Brain microvascular endothelial cell (primary cell): ENCODE data around the gene FBRSL1.

ENCODE experiments used
- DNase-seq: peaks from one replicate; pipeline ENCODE4 v3.0.0-alpha.2; 2020
- H3K27ac ChIP-seq: fragments of 250-450 bp; sonication (Bioruptor Pico); 2 replicates; pipeline ENCODE4 v1.5.1; 2020; ENCODE audit warnings: mild to moderate bottlenecking, moderate library complexity
- H3K27me3 ChIP-seq: fragments of 250-450 bp; sonication (Bioruptor Pico); replicated peaks from 2 replicates; pipeline ENCODE4 v1.5.1; 2020; ENCODE audit warnings: mild to moderate bottlenecking
- H3K36me3 ChIP-seq: fragments of 250-450 bp; sonication (Bioruptor Pico); replicated peaks from 2 replicates; pipeline ENCODE4 v1.5.1; 2020; ENCODE audit warnings: mild to moderate bottlenecking
- H3K4me3 ChIP-seq: 2 replicates; pipeline ENCODE4 v1.5.1; 2011; ENCODE audit warnings: low read depth, mild to moderate bottlenecking, control low read depth, low read length, moderate library complexity
- in situ Hi-C: cut with HindIII; loops from 2 replicates; pipeline ENCODE4 v1.10.0; 2017; ENCODE audit warnings: low sequenced_read_pairs, low pct_ligation_motif_present
- TF ChIP-seq, protein P1 (sequence below): IDR thresholded peaks from 2 replicates; pipeline ENCODE4 v1.5.1; 2011; ENCODE audit warnings: low read depth, mild to moderate bottlenecking, moderate library complexity, low read length, control low read depth, inconsistent platforms; ENCODE audit errors: missing control alignments

Gene FBRSL1

DNA sequence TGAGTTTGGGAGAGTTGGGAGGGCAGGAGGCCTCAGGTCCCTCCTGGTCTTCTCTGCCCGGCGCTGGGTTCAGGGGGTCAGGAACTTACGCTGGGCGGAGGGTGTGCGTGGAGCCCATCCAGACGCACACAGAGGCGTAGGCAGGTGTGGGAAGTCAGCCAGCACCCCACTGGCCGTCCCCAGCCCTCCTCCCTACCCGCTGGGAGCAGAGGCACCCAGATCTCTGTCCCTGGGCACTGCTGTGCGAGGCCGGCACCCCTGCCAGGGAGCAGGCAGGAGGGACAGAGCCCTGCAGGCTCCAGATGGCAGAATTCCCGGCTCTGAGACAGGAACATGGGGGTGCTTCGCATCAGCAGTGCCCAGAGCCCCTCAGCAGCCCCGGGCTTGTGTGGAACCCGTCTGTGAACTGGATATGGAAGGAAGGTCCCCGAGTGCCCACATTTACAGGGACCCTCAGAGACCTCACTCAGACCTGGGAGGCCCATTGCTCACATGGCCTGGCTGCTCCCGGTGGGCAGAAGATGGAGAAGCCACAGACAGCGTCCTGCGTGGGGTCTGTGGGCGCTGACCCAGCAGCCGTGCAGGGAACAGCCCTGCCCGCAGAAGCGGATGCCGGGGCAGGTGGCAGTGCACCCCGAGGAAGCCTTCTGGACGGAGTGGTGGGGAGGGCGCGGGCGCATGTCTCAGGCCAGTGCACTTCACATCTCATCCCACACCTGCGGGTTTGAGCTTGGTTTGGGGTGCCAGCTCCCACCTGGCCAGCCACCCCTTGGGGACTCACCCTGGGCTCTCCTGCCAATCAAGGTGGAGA, 61.1 kb downstream of the FBRSL1 start:
- in situ Hi-C loops, result no loop called here
- H3K27me3 ChIP-seq, result no peaks in the 10 kb centered on the region
- H3K36me3 ChIP-seq, result no peaks in the 10 kb centered on the region
- no peak for DNase-seq
- TF ChIP-seq, protein P1, sequence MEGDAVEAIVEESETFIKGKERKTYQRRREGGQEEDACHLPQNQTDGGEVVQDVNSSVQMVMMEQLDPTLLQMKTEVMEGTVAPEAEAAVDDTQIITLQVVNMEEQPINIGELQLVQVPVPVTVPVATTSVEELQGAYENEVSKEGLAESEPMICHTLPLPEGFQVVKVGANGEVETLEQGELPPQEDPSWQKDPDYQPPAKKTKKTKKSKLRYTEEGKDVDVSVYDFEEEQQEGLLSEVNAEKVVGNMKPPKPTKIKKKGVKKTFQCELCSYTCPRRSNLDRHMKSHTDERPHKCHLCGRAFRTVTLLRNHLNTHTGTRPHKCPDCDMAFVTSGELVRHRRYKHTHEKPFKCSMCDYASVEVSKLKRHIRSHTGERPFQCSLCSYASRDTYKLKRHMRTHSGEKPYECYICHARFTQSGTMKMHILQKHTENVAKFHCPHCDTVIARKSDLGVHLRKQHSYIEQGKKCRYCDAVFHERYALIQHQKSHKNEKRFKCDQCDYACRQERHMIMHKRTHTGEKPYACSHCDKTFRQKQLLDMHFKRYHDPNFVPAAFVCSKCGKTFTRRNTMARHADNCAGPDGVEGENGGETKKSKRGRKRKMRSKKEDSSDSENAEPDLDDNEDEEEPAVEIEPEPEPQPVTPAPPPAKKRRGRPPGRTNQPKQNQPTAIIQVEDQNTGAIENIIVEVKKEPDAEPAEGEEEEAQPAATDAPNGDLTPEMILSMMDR, result no peak
- H3K4me3 ChIP-seq, result no peak overlapping the region
- H3K27ac ChIP-seq, result no peak overlapping the region

DNA sequence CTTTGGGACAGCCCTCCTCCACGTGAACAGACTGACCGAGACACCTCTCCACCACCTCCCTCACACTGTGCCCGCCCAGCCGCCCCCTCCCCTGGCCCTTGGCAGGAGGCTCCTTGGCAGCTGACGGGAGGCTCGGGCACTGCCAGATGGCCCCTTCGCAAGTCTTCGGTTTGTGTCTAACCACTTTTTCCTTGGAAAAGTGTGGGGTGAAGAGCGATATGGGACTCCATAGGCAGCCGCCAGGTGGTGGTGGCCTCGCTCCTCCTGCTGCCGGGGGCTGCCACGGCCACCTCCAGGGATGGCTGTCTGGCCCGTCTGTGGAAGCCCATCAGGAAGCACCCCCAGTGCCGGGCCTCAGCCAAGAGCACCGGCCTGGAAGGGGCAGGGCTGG, 61.7 kb downstream of the FBRSL1 start:
- TF ChIP-seq, protein P1, result no peak
- H3K27ac ChIP-seq, result no peak overlapping the region
- H3K27me3 ChIP-seq, result no peaks in the 10 kb centered on the region
- H3K36me3 ChIP-seq, result no peaks in the 10 kb centered on the region
- no peak overlapping the region for H3K4me3 ChIP-seq
- in situ Hi-C loops, result no loop called here
- no peak for DNase-seq

DNA sequence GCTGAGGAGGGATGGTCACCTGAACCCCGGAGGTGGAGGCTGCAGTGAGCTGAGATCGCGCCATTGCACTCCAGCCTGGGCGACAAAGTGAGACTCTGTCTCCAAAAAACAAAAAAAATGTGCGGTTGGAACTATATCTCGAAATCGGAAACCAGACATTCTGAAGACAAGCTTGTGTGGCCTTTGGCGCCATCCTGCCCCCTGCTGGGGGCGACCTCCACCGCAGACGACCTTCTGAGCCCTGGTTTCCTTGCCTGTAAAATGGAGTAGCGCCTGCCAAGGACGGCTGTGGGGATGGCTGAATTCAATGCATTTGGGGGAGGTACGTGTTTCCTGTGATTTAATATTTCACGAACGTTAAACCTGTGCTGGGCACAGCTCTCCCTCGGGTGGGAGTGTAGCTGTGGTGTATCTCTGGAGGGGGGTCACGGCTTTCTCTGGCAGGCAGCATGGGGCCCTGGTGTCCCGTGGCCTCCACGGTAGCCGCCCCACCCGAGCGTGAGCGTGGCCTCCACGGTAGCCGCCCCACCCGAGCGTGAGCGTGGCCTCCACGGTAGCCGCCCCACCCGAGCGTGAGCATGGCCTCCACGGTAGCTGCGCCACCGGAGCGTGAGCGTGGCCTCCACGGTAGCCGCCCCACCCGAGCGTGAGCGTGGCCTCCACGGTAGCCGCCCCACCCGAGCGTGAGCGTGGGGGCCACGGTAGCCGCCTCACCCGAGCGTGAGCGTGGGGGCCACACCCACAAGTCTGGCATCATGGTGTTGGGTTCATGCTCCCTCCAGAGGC, 65.1 kb downstream of the FBRSL1 start:
- Histone ChIP-seq H3K36me3 (no peaks in the 10 kb centered on the region), H3K27ac (no peak overlapping the region), H3K27me3 (no peaks in the 10 kb centered on the region), H3K4me3 (no peak overlapping the region)
- in situ Hi-C loops, result no loop called here
- no peak for DNase-seq
- TF ChIP-seq, protein P1, result peak; percentile 43

DNA sequence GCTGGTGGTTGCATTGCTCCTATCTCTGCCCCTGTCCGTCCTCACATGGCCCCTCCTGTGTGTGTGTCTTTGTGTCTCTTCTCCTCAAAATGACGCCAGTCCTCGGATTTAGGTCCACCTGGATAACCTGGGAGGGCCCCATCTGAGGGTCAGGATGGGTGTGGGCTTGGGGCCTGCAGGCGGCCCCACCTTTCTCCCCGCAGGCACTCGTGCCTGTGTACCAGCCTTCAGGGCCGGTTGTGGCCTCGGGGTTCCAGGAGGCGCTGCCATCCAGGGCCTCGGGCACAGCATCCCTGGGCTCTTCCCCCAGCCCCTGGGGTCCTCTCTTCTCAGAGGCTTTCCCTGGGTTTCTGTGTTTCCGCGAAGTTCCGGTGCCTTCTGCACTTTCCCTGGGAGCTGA, 65.7 kb downstream of the FBRSL1 start:
- in situ Hi-C loops, result no loop called here
- Histone ChIP-seq H3K36me3 (no peaks in the 10 kb centered on the region), H3K4me3 (no peak overlapping the region), H3K27me3 (no peaks in the 10 kb centered on the region), H3K27ac (no peak overlapping the region)
- DNase-seq, result no peak
- TF ChIP-seq, protein P1, result no peak

DNA sequence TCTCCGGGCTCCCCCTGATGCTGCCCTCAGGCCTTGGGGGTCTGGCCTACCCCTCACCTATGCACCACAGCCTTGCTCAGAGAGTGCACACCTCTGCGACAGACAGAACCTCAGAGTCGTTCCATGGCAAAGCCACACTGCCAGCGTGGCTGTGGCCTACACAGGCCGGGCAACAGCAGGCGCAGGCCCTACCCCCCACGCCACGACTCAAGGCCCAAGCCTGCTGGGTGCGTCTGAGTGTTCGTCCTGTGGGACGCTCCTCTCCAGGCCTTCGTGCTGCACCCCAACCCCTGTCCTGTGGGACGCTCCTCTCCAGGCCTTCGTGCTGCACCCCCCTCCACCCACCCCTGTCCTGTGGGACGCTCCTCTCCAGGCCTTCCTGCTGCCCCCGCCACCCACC, 66.3 kb downstream of the FBRSL1 start:
- TF ChIP-seq, protein P1, result no peak
- Histone ChIP-seq H3K27me3 (no peaks in the 10 kb centered on the region), H3K27ac (no peak overlapping the region), H3K4me3 (no peak overlapping the region), H3K36me3 (no peaks in the 10 kb centered on the region)
- in situ Hi-C loops, result no loop called here
- DNase-seq, result no peak
